Left colon (tissue), 2 donors: ENCODE results near the gene NAALADL2. TPM values are rescaled to one million over a fixed set of nuclear protein-coding genes. Genes with fewer than 3 reads are reported as not detected.
A peak's percentile ranks its signal among the peaks of the same experiment; 100 is the strongest.
"Not testable (repeated sequence)": the region's sequence is repeated elsewhere in the genome, so short reads cannot be mapped to it uniquely, and the experiment has no call there.

Experiments
- ATAC-seq: fragments of 200-7000 bp; cut with Tn5 transposase; one replicate; pipeline ENCODE4 v1.9.1; 2020; ENCODE audit warnings: mild to moderate bottlenecking, moderate library complexity
- DNase-seq, 2 donors: peaks; one replicate each; pipeline ENCODE4 v3.0.0-alpha.2; 2020
- intact Hi-C, 2 donors: fragments of 100-400 bp; cut with DNase I in 1 of 2; cut with micrococcal nuclease in 1 of 2; formaldehyde crosslinking; loops; one replicate each; pipeline versions ENCODE4 v1.11.2 to v1.14.0; 2022; cut with DNase I, micrococcal nuclease
- total RNA-seq, 2 donors: library from RNA; stranded (reverse); fragmentation: NEBNext Ultra II Directional; extraction: Animal tissue kit (Norgen Biotek cat#: 25700); gene quantifications; one replicate each; pipeline ENCODE4 v1.2.1, GENCODE V29; 2021
- donor health status: DM: no; HTN: no; CAD: no.
- donor health status: DM: yes; HTN: yes; CAD: no.

NAALADL2 gene
- total RNA-seq, 2 donors from 2014 or later, result 20.7 to 21.1 TPM

GRCh38 chr3:175357758-175358157, 498.6 kb downstream of the NAALADL2 start:
- no peak for DNase-seq
- ATAC-seq, result no peak
- intact Hi-C loops, result no loop called here

- no peak for ATAC-seq
- no peak for DNase-seq
- intact Hi-C loops, result no loop called here
Measured at GRCh38 chr3:175358935-175359334, 499.8 kb downstream of the NAALADL2 start.

DNA sequence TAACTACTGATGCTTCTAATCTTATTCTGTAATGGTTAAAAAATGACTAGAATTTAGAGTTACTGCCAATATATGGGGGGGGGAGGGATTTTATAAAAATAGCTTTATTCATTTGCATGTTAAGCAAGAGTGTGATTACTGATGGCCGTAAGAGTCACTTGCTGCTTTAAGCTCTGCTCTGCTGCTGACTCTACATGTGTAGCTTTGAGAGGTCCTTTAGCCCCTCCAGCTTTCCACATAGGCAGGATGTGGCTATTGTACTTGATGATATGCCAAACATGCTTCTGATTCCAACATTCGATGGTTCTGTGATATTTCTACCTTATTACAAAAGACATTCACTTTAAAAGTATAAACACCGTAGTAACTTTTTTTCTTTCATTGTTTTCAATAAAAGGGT, 511.3 kb downstream of the NAALADL2 start:
- DNase-seq, ATAC-seq, intact Hi-C loops: not testable (repeated sequence)

DNA sequence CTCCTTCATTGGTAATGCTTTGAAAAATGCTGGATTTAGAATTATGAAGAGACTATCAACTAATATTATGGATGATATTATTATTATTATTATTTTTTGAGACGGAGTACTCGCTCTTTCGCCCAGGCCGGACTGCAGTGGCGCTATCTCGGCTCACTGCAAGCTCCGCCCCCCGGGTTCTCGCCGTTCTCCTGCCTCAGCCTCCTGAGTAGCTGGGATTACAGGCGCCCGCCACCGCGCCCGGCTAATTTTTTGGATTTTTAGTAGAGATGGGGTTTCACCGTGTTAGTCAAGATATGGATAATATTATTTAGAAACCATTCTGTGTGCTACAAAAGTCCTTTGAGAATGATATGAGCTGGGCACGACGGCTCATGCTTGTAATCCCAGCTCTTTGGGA, 512.1 kb downstream of the NAALADL2 start:
- intact Hi-C loops, ATAC-seq, DNase-seq: not testable (repeated sequence)

DNA sequence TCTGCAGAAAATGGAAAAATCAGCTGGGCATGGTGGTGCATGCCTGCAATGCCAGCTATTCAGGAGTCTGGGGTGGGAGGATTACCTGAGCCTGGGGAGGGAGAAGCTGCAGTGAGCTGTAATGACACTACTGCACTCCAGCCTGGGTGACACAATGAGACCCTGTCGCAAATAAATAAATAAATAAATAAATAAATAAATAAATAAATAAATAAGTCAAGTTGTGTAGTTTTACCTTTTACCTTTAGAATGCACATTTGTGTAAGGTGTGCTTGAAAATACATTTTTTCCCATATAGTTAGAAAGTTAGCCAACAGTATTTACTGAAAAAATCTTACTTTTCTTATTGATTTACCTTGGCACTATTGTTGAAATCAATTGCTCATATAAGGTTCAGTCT, 515.6 kb downstream of the NAALADL2 start:
- no peak for ATAC-seq
- intact Hi-C loops, result no loop called here
- DNase-seq, result no peak

- intact Hi-C loops, result no loop called here
- ATAC-seq, result peak; percentile 40
Measured at GRCh38 chr3:175378348-175378747, 519.2 kb downstream of the NAALADL2 start.

GRCh38 chr3:175381685-175382084, 522.6 kb downstream of the NAALADL2 start:
- ATAC-seq, result no peak
- no peak for DNase-seq
- intact Hi-C loops, result no loop called here

More at GRCh38 chr3:175378348-175378747, 519.2 kb downstream of the NAALADL2 start:
- no peak for DNase-seq

DNA sequence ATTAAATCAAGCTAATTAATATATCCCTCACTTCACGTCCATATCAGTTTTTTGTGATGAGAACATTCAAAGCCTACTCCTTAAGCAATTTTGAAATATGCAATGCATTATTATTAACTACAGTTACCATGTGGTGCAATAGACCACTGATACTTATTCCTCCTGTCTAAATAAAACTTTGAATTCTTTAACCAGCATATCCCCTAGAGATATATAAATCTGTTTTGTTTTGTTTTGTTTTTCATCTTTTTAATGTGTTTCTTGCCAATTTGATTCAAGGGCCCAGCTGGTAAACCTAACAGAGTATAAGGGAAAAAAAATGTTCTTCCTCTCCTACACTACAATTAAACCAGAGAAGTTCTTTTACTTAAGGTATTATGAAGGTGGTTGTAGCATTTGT, 524.2 kb downstream of the NAALADL2 start:
- intact Hi-C loops, result no loop called here
- DNase-seq, result no peak
- ATAC-seq, result no peak

GRCh38 chr3:175383813-175384212, 524.7 kb downstream of the NAALADL2 start:
- no peak for ATAC-seq
- intact Hi-C loops, result no loop called here
- no peak for DNase-seq

GRCh38 chr3:175384569-175384968, 525.4 kb downstream of the NAALADL2 start:
- DNase-seq (no peak), ATAC-seq (no peak)
- intact Hi-C loops, result no loop called here

DNA sequence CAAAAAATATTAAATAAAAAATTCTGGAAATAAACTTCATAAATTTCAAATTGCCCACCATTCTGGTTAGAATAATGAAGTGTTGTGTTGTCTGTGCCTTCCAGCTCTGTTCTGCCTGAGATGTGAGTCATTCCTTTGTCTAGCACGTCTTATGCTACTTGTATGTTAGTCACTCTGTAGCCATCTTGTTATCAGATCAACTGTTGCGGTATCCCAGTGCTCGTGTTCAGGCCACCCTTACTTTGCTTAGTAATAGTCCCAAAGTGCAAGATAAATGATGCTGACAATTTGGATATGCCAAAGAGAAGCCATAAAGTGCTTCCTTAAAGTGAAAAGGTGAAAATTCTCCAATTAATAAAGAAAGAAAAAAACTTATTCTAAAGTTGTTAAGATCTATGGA, 527.5 kb downstream of the NAALADL2 start:
- DNase-seq, result no peak
- intact Hi-C loops, result no loop called here
- ATAC-seq, result no peak

- intact Hi-C loops, result no loop called here
- no peak for DNase-seq
- ATAC-seq, result no peak
Measured at GRCh38 chr3:175389560-175389959, 530.4 kb downstream of the NAALADL2 start.

DNA sequence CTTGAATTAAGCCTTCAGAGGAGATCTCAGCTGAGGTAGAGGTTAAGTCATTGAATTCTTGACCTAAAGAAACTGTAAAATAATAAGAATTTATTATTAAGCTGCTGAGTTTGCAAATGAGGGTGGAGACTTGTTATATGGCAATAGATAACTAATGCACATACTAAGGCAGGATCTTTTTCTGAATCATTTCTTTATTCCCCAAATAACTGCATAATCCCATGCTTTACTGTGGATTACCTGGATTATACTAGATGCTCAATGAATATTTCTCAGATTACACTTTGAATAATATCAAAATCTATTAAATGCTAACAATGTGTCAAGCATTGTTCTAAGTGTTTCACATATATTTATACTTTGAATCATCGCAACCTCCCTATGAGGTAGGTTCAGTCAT, 532.5 kb downstream of the NAALADL2 start:
- no peak for ATAC-seq
- no peak for DNase-seq
- intact Hi-C loops, result no loop called here

GRCh38 chr3:175392653-175393052, 533.5 kb downstream of the NAALADL2 start:
- no peak for ATAC-seq
- no peak for DNase-seq
- intact Hi-C loops, result no loop called here

DNA sequence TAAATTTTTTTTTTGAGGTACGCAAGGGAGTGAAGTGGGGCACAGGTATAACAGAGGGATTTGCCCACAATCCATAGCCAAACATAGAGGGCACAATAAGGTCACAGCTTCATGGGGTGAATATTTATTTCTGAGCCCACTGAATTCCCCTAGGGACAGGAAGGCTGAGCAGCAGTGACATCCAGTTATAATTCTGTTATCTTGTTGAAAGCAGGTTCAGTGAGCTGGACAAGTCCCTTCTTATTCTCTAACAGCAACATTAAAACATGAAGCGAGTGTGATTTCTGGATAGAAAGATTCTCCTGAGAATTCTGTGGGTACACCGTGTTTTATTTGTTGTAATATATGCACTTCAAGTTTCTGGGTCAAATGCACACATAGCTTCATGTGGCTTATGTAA, 538.2 kb downstream of the NAALADL2 start:
- no peak for DNase-seq
- ATAC-seq, result no peak
- intact Hi-C loops, result no loop called here

- DNase-seq, result no peak
- intact Hi-C loops, result no loop called here
- ATAC-seq, result no peak
Measured at GRCh38 chr3:175398676-175399075, 539.5 kb downstream of the NAALADL2 start.

- DNase-seq (no peak), ATAC-seq (no peak)
- intact Hi-C loops, result no loop called here
Measured at GRCh38 chr3:175399156-175399840, 540.2 kb downstream of the NAALADL2 start.

DNA sequence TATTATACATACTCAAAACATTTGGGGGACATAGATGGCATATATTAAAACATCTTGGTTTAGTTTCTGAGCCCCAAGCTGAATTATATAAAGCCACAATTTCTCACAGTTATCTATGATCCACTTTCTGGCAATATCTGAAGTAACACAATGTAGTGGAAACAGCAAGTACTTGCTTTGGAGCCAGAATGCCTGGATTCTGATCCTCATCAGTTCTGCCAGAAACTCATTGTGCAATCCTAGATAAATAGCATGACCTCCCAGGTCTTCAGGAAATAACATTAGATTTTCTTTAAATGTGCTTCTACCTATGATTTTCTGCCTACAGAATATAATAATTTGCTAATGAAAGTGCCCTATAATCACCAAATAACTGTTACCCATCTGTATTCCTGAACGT, 544.9 kb downstream of the NAALADL2 start:
- intact Hi-C loops, result no loop called here
- DNase-seq (no peak), ATAC-seq (no peak)

- intact Hi-C loops, result no loop called here
- ATAC-seq, result no peak
- no peak for DNase-seq
Measured at GRCh38 chr3:175404621-175405020, 545.5 kb downstream of the NAALADL2 start.

- intact Hi-C loops, result no loop called here
Measured at GRCh38 chr3:175410251-175410650, 551.1 kb downstream of the NAALADL2 start.

DNA sequence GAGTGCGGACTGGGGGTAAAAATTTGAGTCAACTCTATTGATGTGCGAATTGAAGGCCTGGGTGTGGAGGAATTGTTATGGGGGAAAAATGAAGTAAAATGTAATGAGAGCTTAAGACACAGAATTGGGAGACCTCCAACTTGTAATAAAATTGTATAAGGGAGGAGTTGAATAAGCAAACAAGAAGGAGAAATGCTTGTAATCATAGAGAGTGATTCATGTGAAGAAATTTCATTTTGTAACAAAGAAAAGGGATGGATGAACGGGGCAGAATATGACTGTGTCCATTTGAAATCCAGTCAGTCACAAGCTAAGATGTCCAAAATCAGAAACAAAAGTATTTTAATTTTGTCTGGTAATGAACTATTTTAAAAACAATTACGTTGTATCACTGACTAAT, 552.3 kb downstream of the NAALADL2 start:
- DNase-seq (no peak), ATAC-seq (no peak)
- intact Hi-C loops, result no loop called here

More at GRCh38 chr3:175410251-175410650, 551.1 kb downstream of the NAALADL2 start:
- ATAC-seq (no peak), DNase-seq (no peak)
